Measurements from ENCODE around the gene INAFM1. TPM values are rescaled to one million over a fixed set of nuclear protein-coding genes. Genes with fewer than 3 reads are reported as not detected.

INAFM1 gene
- total RNA-seq, 1 experiment from 2014 or later, result 13.5 TPM

DNA sequence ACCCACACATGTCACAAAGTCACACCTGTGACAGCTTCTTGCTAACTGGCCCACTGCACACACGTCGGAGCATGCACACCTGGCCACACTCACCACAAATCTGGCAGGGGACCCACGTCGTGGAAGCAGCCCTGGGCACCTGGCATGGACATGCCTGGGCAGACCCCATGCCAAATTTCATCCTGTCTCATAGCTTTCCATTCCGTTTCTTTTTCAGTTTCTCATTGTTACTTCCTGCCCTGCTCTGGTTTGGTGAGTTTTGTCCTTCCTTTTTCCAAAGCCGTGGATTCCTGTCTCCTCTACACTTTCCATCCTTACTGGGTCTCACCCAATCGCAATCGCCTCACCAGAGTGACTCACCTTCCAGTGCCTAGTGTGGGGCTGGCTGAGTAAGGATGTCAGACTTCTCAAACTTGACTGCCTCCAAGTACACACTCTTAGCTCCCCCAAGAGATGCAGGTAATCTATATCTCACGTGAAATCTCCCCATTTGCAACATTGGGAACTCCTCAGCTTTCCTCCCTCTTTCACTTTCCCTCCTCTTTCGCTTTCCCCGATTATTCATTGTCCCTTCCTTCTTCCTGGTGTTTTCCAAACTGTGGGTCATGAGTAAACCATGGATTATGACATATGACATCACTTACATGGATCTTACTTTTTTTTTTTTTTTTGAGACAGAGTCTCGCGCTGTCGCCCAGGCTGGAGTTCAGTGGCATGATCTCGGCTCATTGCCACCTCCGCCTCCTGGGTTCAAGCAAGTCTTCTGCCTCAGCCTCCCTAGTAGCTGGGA lies 42.1 kb upstream of the INAFM1 start:
- Histone ChIP-seq H3F3A (ENCODE audit: insufficient read depth, low read depth) (peaks cover 55% of the 10 kb centered on the region), H3K4me2 (peak overlapping the region; percentile 93), H3K27me3 (ENCODE audit: insufficient read depth, low read depth) (no peaks in the 10 kb centered on the region), H3K27ac (peak overlapping the region; percentile 68), H3K4me1 (replicated peaks; ENCODE audit: insufficient read depth) (peaks cover 37% of the 10 kb centered on the region), H3K4me3 (peak overlapping the region; percentile 99; the same call in 1 of the 2 replicates), H3K9me2 (ENCODE audit: insufficient read depth) (no peaks in the 10 kb centered on the region), H4K20me1 (ENCODE audit: insufficient read depth) (peaks cover 18% of the 10 kb centered on the region), H2AFZ (peak overlapping the region; percentile 57; the same call in 1 of the 2 replicates), H3K79me2 (ENCODE audit: low read depth) (peaks cover 18% of the 10 kb centered on the region), H3K36me3 (ENCODE audit: low read depth) (no peaks in the 10 kb centered on the region), H3K9me3 (ENCODE audit: insufficient read depth, low read depth) (no peaks in the 10 kb centered on the region)
- ChIA-PET POLR2A (ENCODE audit: unreplicated experiment) (interaction anchor here (0.5 to 0.6 kb wide), 2 partner anchors 75 to 147 kb away, joined by 4 to 5 read pairs; no protein-coding TSS in a partner anchor), CTCF (interaction anchor here (0.6 to 1.7 kb wide), 4 partner anchors 11 to 116 kb away, joined by 3 to 15 read pairs (median 6); partner anchors contain the start of gene DHX34)
- no TSS peak for BruUV-seq (replicated peaks)
- TF ChIP-seq, protein P1, sequence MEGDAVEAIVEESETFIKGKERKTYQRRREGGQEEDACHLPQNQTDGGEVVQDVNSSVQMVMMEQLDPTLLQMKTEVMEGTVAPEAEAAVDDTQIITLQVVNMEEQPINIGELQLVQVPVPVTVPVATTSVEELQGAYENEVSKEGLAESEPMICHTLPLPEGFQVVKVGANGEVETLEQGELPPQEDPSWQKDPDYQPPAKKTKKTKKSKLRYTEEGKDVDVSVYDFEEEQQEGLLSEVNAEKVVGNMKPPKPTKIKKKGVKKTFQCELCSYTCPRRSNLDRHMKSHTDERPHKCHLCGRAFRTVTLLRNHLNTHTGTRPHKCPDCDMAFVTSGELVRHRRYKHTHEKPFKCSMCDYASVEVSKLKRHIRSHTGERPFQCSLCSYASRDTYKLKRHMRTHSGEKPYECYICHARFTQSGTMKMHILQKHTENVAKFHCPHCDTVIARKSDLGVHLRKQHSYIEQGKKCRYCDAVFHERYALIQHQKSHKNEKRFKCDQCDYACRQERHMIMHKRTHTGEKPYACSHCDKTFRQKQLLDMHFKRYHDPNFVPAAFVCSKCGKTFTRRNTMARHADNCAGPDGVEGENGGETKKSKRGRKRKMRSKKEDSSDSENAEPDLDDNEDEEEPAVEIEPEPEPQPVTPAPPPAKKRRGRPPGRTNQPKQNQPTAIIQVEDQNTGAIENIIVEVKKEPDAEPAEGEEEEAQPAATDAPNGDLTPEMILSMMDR (conservative IDR thresholded peaks at IDR 0.05), result no peak
- no peak for TF ChIP-seq EZH2 (IDR thresholded peaks at IDR 0.05; ENCODE audit: low read depth)
- intact Hi-C loops (cut with micrococcal nuclease; ENCODE audit: unreplicated experiment), result no loop called here
- peak; percentile 34 to 74 for DNase-seq

DNA sequence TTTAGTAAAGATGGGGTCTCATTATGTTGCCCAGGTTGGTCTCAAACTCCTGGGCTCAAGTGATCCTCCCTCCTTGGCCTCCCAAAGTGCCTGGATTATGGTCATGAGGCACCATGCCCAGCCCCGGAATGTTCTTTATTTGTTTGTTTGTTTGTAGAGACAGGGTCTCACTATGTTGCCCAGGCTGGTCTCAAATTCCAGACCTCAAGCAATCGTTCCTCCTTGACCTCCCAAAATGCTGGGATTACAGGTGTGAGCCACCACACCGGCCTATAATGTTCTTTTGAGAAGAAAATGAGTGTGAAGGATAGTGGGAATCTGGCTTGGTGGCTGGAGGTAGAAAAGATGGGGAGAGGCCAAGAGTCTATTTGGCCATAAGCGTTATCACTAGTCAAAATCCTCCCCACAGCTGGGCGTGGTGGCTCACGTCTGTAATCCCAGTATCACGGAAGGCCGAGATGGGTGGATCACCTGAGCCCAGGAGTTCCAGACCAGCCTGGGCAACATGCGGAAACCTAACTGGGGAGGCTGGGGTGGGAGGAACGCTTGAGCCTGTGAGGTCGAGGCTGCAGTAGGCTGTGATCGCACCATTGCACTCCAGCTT lies 38.5 kb upstream of the INAFM1 start:
- Histone ChIP-seq H3K27me3 (ENCODE audit: insufficient read depth, low read depth) (no peaks in the 10 kb centered on the region), H3K36me3 (ENCODE audit: low read depth) (no peaks in the 10 kb centered on the region), H3F3A (ENCODE audit: insufficient read depth, low read depth) (peaks cover 55% of the 10 kb centered on the region), H3K9me2 (ENCODE audit: insufficient read depth) (no peaks in the 10 kb centered on the region), H3K79me2 (ENCODE audit: low read depth) (no peaks in the 10 kb centered on the region), H3K4me1 (replicated peaks; ENCODE audit: insufficient read depth) (peaks cover 27% of the 10 kb centered on the region), H3K27ac (no peak overlapping the region), H3K4me2 (no peak overlapping the region), H4K20me1 (ENCODE audit: insufficient read depth) (no peaks in the 10 kb centered on the region), H3K9me3 (ENCODE audit: insufficient read depth, low read depth) (no peaks in the 10 kb centered on the region), H2AFZ (no peak overlapping the region), H3K4me3 (no peak overlapping the region)
- BruUV-seq (replicated peaks), result no TSS peak
- DNase-seq, result no peak
- ChIA-PET CTCF (interaction anchor here (0.7 kb wide), 1 partner anchor 10 kb away, joined by 14 read pairs; no protein-coding TSS in a partner anchor), POLR2A (ENCODE audit: unreplicated experiment) (no interaction called here)
- no peak for TF ChIP-seq EZH2 (IDR thresholded peaks at IDR 0.05; ENCODE audit: low read depth)
- TF ChIP-seq, protein P1 (conservative IDR thresholded peaks at IDR 0.05), result no peak
- intact Hi-C loops (cut with micrococcal nuclease; ENCODE audit: unreplicated experiment), result no loop called here

DNA sequence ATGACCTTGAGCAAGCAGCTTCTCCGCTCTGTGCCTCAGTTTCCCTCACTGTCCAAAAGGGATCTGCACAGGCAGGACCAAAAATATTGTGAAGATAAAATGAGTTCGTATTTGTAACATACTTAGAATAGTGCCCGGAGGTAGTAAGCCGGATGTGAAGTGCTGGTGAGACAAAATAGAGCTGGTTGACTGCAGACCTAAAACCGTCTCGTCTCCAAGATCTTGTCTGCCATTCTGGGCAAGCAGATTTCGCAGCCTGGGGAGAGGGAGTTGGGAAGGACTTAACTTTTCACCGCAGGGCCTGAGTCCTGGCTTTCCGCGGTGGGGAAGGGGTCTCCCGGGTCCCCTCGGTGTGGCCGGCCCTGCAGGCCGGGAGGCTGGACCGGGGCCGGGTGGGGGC lies 35.5 kb upstream of the INAFM1 start:
- Histone ChIP-seq H2AFZ (no peak overlapping the region), H3K79me2 (ENCODE audit: low read depth) (no peaks in the 10 kb centered on the region), H3F3A (ENCODE audit: insufficient read depth, low read depth) (peaks cover 59% of the 10 kb centered on the region), H3K9me3 (ENCODE audit: insufficient read depth, low read depth) (no peaks in the 10 kb centered on the region), H3K9me2 (ENCODE audit: insufficient read depth) (no peaks in the 10 kb centered on the region), H3K4me1 (replicated peaks; ENCODE audit: insufficient read depth) (peaks cover 21% of the 10 kb centered on the region), H3K4me3 (no peak overlapping the region), H3K27ac (no peak overlapping the region), H3K36me3 (ENCODE audit: low read depth) (no peaks in the 10 kb centered on the region), H3K27me3 (ENCODE audit: insufficient read depth, low read depth) (no peaks in the 10 kb centered on the region), H4K20me1 (ENCODE audit: insufficient read depth) (no peaks in the 10 kb centered on the region), H3K4me2 (no peak overlapping the region)
- no peak for DNase-seq
- TF ChIP-seq, protein P1 (conservative IDR thresholded peaks at IDR 0.05), result no peak
- no peak for TF ChIP-seq EZH2 (IDR thresholded peaks at IDR 0.05; ENCODE audit: low read depth)
- intact Hi-C loops (cut with micrococcal nuclease; ENCODE audit: unreplicated experiment), result no loop called here
- no TSS peak for BruUV-seq (replicated peaks)
- CTCF ChIA-PET, result no interaction called here
- POLR2A ChIA-PET (ENCODE audit: unreplicated experiment), result no interaction called here
